GM18511 (cell line): ENCODE data around the gene CUTA.

Experiments used
- ATAC-seq: cut with Tn5 transposase; IDR thresholded peaks from one replicate; pipeline ENCODE4 v1.9.1; 2021; ENCODE audit warnings: mild to moderate bottlenecking, moderate library complexity; ENCODE audit not compliant: unreplicated experiment

CUTA gene

GRCh38 chr6:33439956-33440648, 22.2 kb upstream of the CUTA start:
- no peak for ATAC-seq

- no peak for ATAC-seq
These were observed 21.2 kb upstream of the CUTA start for GRCh38 chr6:33438978-33439594.

- ATAC-seq, result no peak
These were observed 19.8 kb upstream of the CUTA start for GRCh38 chr6:33437666-33438065.

GRCh38 chr6:33434961-33435360, 17.1 kb upstream of the CUTA start:
- ATAC-seq, result no peak

GRCh38 chr6:33433544-33434191, 15.8 kb upstream of the CUTA start:
- no peak for ATAC-seq

- no peak for ATAC-seq
These were observed 15.2 kb upstream of the CUTA start for GRCh38 chr6:33433001-33433543.

GRCh38 chr6:33432546-33432945, 14.6 kb upstream of the CUTA start:
- no peak for ATAC-seq

GRCh38 chr6:33431880-33432541, 14.1 kb upstream of the CUTA start:
- ATAC-seq, result no peak

GRCh38 chr6:33430991-33431879, 13.3 kb upstream of the CUTA start:
- peak; percentile 64 for ATAC-seq

- ATAC-seq, result no peak
These were observed 12.4 kb upstream of the CUTA start for GRCh38 chr6:33430334-33430733.

GRCh38 chr6:33429750-33430052, 11.8 kb upstream of the CUTA start:
- no peak for ATAC-seq

- no peak for ATAC-seq
These were observed 11.3 kb upstream of the CUTA start for GRCh38 chr6:33428966-33429749.

GRCh38 chr6:33428224-33428965, 10.5 kb upstream of the CUTA start:
- no peak for ATAC-seq

- ATAC-seq, result no peak
These were observed 9.8 kb upstream of the CUTA start for GRCh38 chr6:33427585-33428223.

- no peak for ATAC-seq
These were observed 8.9 kb upstream of the CUTA start for GRCh38 chr6:33426590-33427511.

GRCh38 chr6:33425668-33426577, 8.0 kb upstream of the CUTA start:
- ATAC-seq, result peak; percentile 58
